Spleen (tissue), 11 donors: ENCODE measurements around the gene LPIN3. TPM values are rescaled to one million over a fixed set of nuclear protein-coding genes. Genes with fewer than 3 reads are reported as not detected.

Experiments used
- DNase-seq: peaks from one replicate; pipeline ENCODE4 v3.0.0-alpha.2; 2020
- H3K27ac ChIP-seq, 8 donors: fragments of 200-600 bp; sonication (generic) in 7 of 8; 1 replicate in 4 of 8; 2 replicates in 4 of 8; pipeline versions ENCODE4 v1.5.0 to v1.8.0; 2016 to 2021; ENCODE audit warnings: inconsistent platforms in 4 of 8, mild to moderate bottlenecking in 4 of 8, moderate library complexity in 1 of 8
- H3K27me3 ChIP-seq, 7 donors: fragments of 200-600 bp; sonication (generic) in 6 of 7; replicated peaks in 1 of 7; 1 replicate in 4 of 7; 2 replicates in 3 of 7; pipeline versions ENCODE4 v1.5.0 to v1.8.0; 2016 to 2021; ENCODE audit warnings: inconsistent platforms in 3 of 7, mild to moderate bottlenecking in 1 of 7
- H3K36me3 ChIP-seq, 6 donors: fragments of 200-600 bp; sonication (generic) in 5 of 6; 1 replicate in 4 of 6; 2 replicates in 2 of 6; pipeline versions ENCODE4 v1.5.0 to v1.8.0; 2016 to 2021; ENCODE audit warnings: inconsistent platforms in 2 of 6
- H3K4me1 ChIP-seq, 6 donors: fragments of 200-600 bp; sonication (generic) in 5 of 6; 1 replicate in 3 of 6; 2 replicates in 3 of 6; pipeline versions ENCODE4 v1.5.0 to v1.8.0; 2016 to 2021; ENCODE audit warnings: inconsistent platforms in 3 of 6
- H3K4me3 ChIP-seq, 8 donors: fragments of 200-600 bp; sonication (generic) in 7 of 8; 1 replicate in 4 of 8; 2 replicates in 4 of 8; pipeline versions ENCODE4 v1.5.0 to v1.8.0; 2016 to 2021; ENCODE audit warnings: inconsistent platforms in 4 of 8, mild to moderate bottlenecking in 4 of 8, moderate library complexity in 2 of 8
- H3K9me3 ChIP-seq, 8 donors: fragments of 200-600 bp; sonication (generic) in 7 of 8; 1 replicate in 4 of 8; 2 replicates in 4 of 8; pipeline versions ENCODE4 v1.5.0 to v1.8.0; 2016 to 2021; ENCODE audit warnings: inconsistent platforms in 4 of 8
- POLR2A ChIP-seq, 3 donors: fragments of 450-650 bp; IDR thresholded peaks; one replicate each; pipeline ENCODE4 v1.5.1; 2017; ENCODE audit warnings: antibody characterized with exemption in 3 of 3, mild to moderate bottlenecking in 1 of 3
- POLR2AphosphoS5 ChIP-seq, 3 donors: sonication (generic); formaldehyde crosslinking; IDR thresholded peaks; one replicate each; pipeline ENCODE4 v1.5.1; 2017; ENCODE audit warnings: antibody characterized with exemption in 3 of 3
- WGBS, 5 donors: extraction: QIAGEN DNeasy Blood & Tissue Kit in 3 of 5; methylation state at CpG; one replicate each; pipeline versions ENCODE4 v1.1.5 to v1.1.7; 2013 to 2018; 5-methylcytosine and 5-hydroxymethylcytosine counted together
- intact Hi-C: fragments of 100-400 bp; cut with DNase I; formaldehyde crosslinking; loops from one replicate; pipeline ENCODE4 v1.15.0; 2023; ENCODE audit warnings: low total_unique reads
- polyA plus RNA-seq, 3 donors: library from polyadenylated mRNA; stranded (reverse); fragments of 200-250 nt; gene quantifications; one replicate each; pipeline ENCODE4 v1.2.1, GENCODE V29; 2013
- total RNA-seq, 7 donors: library from RNA; depleted of rRNA in 3 of 7; stranded (reverse); fragments of >200 nt in 3 of 7; fragmentation: NEBNext Ultra II Directional in 4 of 7; extraction: Animal tissue kit (Norgen Biotek cat#: 25700) in 4 of 7; gene quantifications; one replicate each; pipeline versions ENCODE4 v1.1.0 to v1.2.1, GENCODE V29; 2016 to 2021
- TF ChIP-seq, protein P1 (sequence below), 11 experiments: fragments of 200-600 bp in 7 of 11; fragments of 450-650 bp in 4 of 11; sonication (generic) in 4 of 11; IDR thresholded peaks in 8 of 11; conservative IDR thresholded peaks in 3 of 11; 1 replicate in 7 of 11; 2 replicates in 4 of 11; pipeline versions ENCODE4 v1.4.0 to v1.8.0; 2016 to 2021; ENCODE audit warnings: antibody characterized with exemption in 11 of 11, inconsistent platforms in 4 of 11, mild to moderate bottlenecking in 1 of 11
- donor health status: healthy with polysubstance abuse.
- donor health status: DM: no; HTN: no; CAD: no; lungs with moderate emphysema.
- donor health status: DM: no; HTN: no; CAD: no.
- donor health status: Bipolar disorder and iron deficiency.
- donor health status: healthy.
- donor health status: DM: no; HTN: no; CAD: no.
- donor health status: DM: yes; HTN: yes; CAD: no.

Gene LPIN3
- total and polyA plus RNA-seq, 10 donors = 2.5 to 9.6 (median 4.4) TPM

DNA sequence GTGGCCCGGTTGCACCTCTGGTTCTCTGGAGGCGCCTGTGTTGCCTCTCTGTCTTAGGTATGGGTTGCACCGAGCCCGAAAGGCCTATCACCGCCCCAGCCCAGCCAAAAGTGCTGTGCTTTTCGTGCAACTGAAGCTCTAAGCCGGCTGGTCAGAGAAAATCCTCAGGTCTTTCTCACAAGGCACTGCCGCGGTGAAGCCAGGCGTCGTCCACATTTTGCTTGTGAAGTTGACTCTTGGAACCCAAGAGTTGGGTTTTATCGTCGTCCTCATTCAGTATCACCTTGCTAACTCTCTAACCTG is 26.7 kb downstream of the LPIN3 start:
- TF ChIP-seq POLR2A (IDR thresholded peaks at IDR 0.05) (no peak), POLR2AphosphoS5 (IDR thresholded peaks at IDR 0.05) (no peak)
- TF ChIP-seq, protein P1, sequence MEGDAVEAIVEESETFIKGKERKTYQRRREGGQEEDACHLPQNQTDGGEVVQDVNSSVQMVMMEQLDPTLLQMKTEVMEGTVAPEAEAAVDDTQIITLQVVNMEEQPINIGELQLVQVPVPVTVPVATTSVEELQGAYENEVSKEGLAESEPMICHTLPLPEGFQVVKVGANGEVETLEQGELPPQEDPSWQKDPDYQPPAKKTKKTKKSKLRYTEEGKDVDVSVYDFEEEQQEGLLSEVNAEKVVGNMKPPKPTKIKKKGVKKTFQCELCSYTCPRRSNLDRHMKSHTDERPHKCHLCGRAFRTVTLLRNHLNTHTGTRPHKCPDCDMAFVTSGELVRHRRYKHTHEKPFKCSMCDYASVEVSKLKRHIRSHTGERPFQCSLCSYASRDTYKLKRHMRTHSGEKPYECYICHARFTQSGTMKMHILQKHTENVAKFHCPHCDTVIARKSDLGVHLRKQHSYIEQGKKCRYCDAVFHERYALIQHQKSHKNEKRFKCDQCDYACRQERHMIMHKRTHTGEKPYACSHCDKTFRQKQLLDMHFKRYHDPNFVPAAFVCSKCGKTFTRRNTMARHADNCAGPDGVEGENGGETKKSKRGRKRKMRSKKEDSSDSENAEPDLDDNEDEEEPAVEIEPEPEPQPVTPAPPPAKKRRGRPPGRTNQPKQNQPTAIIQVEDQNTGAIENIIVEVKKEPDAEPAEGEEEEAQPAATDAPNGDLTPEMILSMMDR (IDR thresholded peaks at IDR 0.05 in 8 of 11, conservative IDR thresholded peaks at IDR 0.05 in 3 of 11) = no peak
- Histone ChIP-seq H3K27ac (no peak overlapping the region), H3K4me3 (no peak overlapping the region), H3K36me3 (no peaks in the 10 kb centered on the region), H3K9me3 (peaks cover 0 to 21% (median 18%) of the 10 kb centered on the region in 8 donors), H3K4me1 (peaks cover 0 to 17% (median 9%) of the 10 kb centered on the region in 6 donors), H3K27me3 (peaks cover 0 to 72% (median 42%) of the 10 kb centered on the region in 7 donors)
- intact Hi-C loops = no loop called here
- 45 to 57% (median 47%) methylated on average over 13 of the region's 13 CpGs for WGBS, 5 donors
- no peak for DNase-seq

DNA sequence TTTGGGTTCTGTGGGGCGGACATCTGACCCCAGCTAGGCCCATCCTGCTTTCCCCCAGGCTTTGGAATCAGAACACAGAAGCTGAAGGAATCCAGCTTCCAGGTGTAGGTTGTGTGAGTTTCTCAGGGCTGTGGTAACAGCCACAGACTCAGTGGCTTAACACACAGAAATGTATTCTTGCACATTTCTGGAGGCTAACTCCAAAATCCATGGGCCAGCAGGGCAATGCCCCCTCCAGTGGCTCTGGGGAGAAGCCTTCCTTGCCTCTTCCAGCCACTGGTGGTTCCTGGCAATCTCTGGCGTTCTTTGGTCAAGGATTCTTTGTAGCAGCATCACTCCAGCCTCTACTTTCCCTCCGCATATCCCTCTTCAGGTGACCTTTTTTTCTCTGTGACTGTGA is 27.3 kb downstream of the LPIN3 start:
- DNase-seq = no peak
- H3K4me1 ChIP-seq = peaks cover 0 to 17% (median 9%) of the 10 kb centered on the region in 6 donors
- WGBS, 5 donors = 76 to 87% (median 82%) methylated on average over 3 of the region's 3 CpGs
- H3K9me3 ChIP-seq = peaks cover 0 to 21% (median 19%) of the 10 kb centered on the region in 8 donors
- TF ChIP-seq, protein P1 (IDR thresholded peaks at IDR 0.05 in 8 of 11, conservative IDR thresholded peaks at IDR 0.05 in 3 of 11) = no peak
- TF ChIP-seq POLR2AphosphoS5 (IDR thresholded peaks at IDR 0.05) (no peak), POLR2A (IDR thresholded peaks at IDR 0.05) (no peak)
- peaks cover 0 to 72% (median 42%) of the 10 kb centered on the region in 7 donors for H3K27me3 ChIP-seq
- H3K36me3 ChIP-seq = no peaks in the 10 kb centered on the region
- intact Hi-C loops = no loop called here
- no peak overlapping the region for H3K27ac ChIP-seq
- H3K4me3 ChIP-seq = no peak overlapping the region

DNA sequence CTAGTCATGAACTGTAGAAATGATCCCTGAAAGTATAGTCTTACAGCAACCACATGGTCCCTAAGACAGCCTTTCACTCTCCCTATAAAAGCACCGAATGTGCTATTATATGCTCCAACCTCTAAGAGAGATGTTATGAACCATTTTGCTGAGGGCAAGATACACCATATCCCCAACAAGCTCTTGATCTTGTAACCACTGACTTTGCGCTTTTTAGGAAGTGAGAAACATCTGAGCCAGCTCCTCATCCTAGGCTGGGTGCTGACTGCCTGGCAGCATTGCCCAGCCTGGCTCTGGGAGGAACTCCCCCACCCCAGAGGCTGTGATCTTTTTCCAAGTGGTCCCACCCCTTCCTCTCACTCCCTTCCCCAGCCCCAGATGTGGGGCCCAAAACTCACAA is 29.1 kb downstream of the LPIN3 start:
- no peaks in the 10 kb centered on the region for H3K36me3 ChIP-seq
- intact Hi-C loops = no loop called here

DNA sequence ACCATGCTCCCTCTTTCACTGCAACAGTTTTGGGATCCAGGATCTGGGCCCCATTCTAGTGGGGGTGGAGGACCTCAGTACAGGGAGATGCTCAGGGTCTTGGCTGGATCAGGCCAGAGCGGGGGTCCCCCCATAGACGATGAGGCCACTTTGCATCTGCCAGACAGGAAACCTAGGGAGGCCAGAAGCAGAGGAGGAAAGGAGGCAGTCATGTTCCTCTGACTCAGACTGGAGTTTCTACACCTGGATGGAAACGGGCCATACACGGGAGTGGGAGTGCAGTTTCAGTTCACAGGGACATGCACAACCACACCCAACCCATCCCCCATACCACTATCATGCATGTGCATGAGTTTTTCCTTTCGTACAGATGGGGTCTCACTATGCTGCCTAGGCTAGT is 29.6 kb downstream of the LPIN3 start:
- intact Hi-C loops = no loop called here
- WGBS, 5 donors = 59 to 86% (median 77%) methylated on average over 4 to 5 of the region's 5 CpGs
- H3K4me1 ChIP-seq = peaks cover 0 to 17% (median 9%) of the 10 kb centered on the region in 6 donors
- peaks cover 0 to 21% (median 19%) of the 10 kb centered on the region in 8 donors for H3K9me3 ChIP-seq
- peaks cover 0 to 76% (median 36%) of the 10 kb centered on the region in 7 donors for H3K27me3 ChIP-seq
- H3K27ac ChIP-seq = no peak overlapping the region
- TF ChIP-seq POLR2A (IDR thresholded peaks at IDR 0.05) = no peak
- TF ChIP-seq, protein P1 (IDR thresholded peaks at IDR 0.05 in 8 of 11, conservative IDR thresholded peaks at IDR 0.05 in 3 of 11) = no peak
- TF ChIP-seq POLR2AphosphoS5 (IDR thresholded peaks at IDR 0.05) = no peak
- no peak for DNase-seq
- no peak overlapping the region for H3K4me3 ChIP-seq
- no peaks in the 10 kb centered on the region for H3K36me3 ChIP-seq

More for the DNA sequence above, 29.1 kb downstream of the LPIN3 start:
- TF ChIP-seq, protein P1 (IDR thresholded peaks at IDR 0.05 in 8 of 11, conservative IDR thresholded peaks at IDR 0.05 in 3 of 11) = no peak
- TF ChIP-seq POLR2AphosphoS5 (IDR thresholded peaks at IDR 0.05) = no peak
- TF ChIP-seq POLR2A (IDR thresholded peaks at IDR 0.05) = no peak
- WGBS, 5 donors = 57 to 80% (median 65%) methylated on average over 2 of the region's 2 CpGs
- DNase-seq = no peak
- Histone ChIP-seq H3K4me3 (no peak overlapping the region), H3K9me3 (peaks cover 0 to 21% (median 19%) of the 10 kb centered on the region in 8 donors), H3K4me1 (peaks cover 0 to 17% (median 9%) of the 10 kb centered on the region in 6 donors), H3K27me3 (peaks cover 0 to 76% (median 41%) of the 10 kb centered on the region in 7 donors), H3K27ac (no peak overlapping the region)
